Measurements from ENCODE around the gene CTDP1. TPM values are rescaled to one million over a fixed set of nuclear protein-coding genes. Genes with fewer than 3 reads are reported as not detected.

CTDP1 gene
- total RNA-seq, 1 experiment from 2014 or later, result 31.7 TPM

DNA sequence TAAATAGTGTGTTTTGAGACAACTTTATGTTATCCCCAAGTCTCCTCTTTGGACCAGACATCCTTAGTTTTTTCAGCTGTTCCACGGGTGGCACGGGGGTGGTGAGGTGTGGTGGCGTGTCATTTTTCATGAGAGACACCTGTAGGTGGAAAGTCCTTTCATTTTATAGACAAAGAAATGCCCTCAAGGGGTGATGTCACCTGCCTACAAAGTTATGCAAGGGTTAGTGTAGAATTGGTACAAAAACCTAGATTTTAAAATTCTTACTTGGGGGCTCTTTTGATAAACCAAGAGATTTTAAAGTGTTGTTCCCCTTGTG, 15.3 kb downstream of the CTDP1 start:
- Histone ChIP-seq H3K27me3 (ENCODE audit: low read length) (no peaks in the 10 kb centered on the region), H3F3A (ENCODE audit: low read length, unreplicated experiment) (no peaks in the 10 kb centered on the region), H3K4me3 (ENCODE audit: low read length) (no peak overlapping the region), H3K4me2 (ENCODE audit: low read length) (no peak overlapping the region), H3K36me3 (ENCODE audit: low read depth, low read length) (peaks cover 11% of the 10 kb centered on the region), H3K9me2 (replicated peaks; ENCODE audit: low read length) (no peaks in the 10 kb centered on the region), H4K20me1 (ENCODE audit: low read length) (peaks cover 5% of the 10 kb centered on the region; the same call in 1 of the 2 replicates), H3K79me2 (ENCODE audit: low read length) (peaks cover 42% of the 10 kb centered on the region), H2AFZ (ENCODE audit: low read length) (no peak overlapping the region), H3K4me1 (ENCODE audit: insufficient read depth, low read length) (no peaks in the 10 kb centered on the region), H3K9ac (ENCODE audit: low read length) (no peak overlapping the region), H3K27ac (ENCODE audit: low read length) (no peak overlapping the region), H3K9me3 (ENCODE audit: low read length) (no peaks in the 10 kb centered on the region)
- no peak for ATAC-seq
- DNase-seq, result no peak
- POLR2A ChIA-PET (ENCODE audit: unreplicated experiment), result no interaction called here
- TF ChIP-seq EZH2 (IDR thresholded peaks at IDR 0.05; ENCODE audit: low read length, unreplicated experiment) (no peak), EZH2phosphoT487 (IDR thresholded peaks at IDR 0.05; ENCODE audit: borderline replicate concordance, low read length) (no peak)
- TF ChIP-seq, protein P1, sequence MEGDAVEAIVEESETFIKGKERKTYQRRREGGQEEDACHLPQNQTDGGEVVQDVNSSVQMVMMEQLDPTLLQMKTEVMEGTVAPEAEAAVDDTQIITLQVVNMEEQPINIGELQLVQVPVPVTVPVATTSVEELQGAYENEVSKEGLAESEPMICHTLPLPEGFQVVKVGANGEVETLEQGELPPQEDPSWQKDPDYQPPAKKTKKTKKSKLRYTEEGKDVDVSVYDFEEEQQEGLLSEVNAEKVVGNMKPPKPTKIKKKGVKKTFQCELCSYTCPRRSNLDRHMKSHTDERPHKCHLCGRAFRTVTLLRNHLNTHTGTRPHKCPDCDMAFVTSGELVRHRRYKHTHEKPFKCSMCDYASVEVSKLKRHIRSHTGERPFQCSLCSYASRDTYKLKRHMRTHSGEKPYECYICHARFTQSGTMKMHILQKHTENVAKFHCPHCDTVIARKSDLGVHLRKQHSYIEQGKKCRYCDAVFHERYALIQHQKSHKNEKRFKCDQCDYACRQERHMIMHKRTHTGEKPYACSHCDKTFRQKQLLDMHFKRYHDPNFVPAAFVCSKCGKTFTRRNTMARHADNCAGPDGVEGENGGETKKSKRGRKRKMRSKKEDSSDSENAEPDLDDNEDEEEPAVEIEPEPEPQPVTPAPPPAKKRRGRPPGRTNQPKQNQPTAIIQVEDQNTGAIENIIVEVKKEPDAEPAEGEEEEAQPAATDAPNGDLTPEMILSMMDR (conservative IDR thresholded peaks at IDR 0.05; ENCODE audit: low read depth, low read length), result no peak
- no TSS peak for BruUV-seq (replicated peaks)
- intact Hi-C loops (cut with micrococcal nuclease), result no loop called here
- CTCF ChIA-PET, result no interaction called here

DNA sequence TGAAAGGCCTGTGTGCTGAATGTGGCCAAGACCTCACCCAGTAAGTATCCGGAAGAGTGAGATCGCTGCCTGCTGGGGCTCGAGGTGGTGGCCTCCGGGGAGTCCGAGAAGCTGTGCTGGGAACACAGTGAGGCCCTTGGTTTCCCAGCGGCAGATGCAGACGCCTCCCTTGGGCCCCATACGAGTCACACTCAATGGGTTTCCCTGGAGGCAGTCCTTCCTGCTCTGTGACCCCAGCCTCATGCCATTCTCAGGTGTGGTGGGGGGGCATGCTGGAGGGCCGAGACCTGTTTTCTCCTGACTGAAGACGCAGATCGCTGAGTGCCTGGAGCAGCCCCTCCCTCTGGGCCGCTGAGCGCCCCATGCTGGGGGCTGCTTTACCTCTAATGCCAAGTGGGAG, 15.7 kb downstream of the CTDP1 start:
- Histone ChIP-seq H3K4me3 (ENCODE audit: low read length) (no peak overlapping the region), H3K9ac (ENCODE audit: low read length) (no peak overlapping the region), H3F3A (ENCODE audit: low read length, unreplicated experiment) (no peaks in the 10 kb centered on the region), H3K4me2 (ENCODE audit: low read length) (no peak overlapping the region), H3K9me3 (ENCODE audit: low read length) (no peaks in the 10 kb centered on the region), H3K27ac (ENCODE audit: low read length) (no peak overlapping the region), H3K79me2 (ENCODE audit: low read length) (peaks cover 38% of the 10 kb centered on the region), H3K4me1 (ENCODE audit: insufficient read depth, low read length) (no peaks in the 10 kb centered on the region), H3K9me2 (replicated peaks; ENCODE audit: low read length) (no peaks in the 10 kb centered on the region), H4K20me1 (ENCODE audit: low read length) (peaks cover 2% of the 10 kb centered on the region; the same call in 1 of the 2 replicates), H3K27me3 (ENCODE audit: low read length) (no peaks in the 10 kb centered on the region), H3K36me3 (ENCODE audit: low read depth, low read length) (peaks cover 15% of the 10 kb centered on the region), H2AFZ (ENCODE audit: low read length) (no peak overlapping the region)
- TF ChIP-seq EZH2 (IDR thresholded peaks at IDR 0.05; ENCODE audit: low read length, unreplicated experiment) (no peak), EZH2phosphoT487 (IDR thresholded peaks at IDR 0.05; ENCODE audit: borderline replicate concordance, low read length) (no peak)
- TF ChIP-seq, protein P1 (conservative IDR thresholded peaks at IDR 0.05; ENCODE audit: low read depth, low read length), result no peak
- intact Hi-C loops (cut with micrococcal nuclease), result no loop called here
- POLR2A ChIA-PET (ENCODE audit: unreplicated experiment), result no interaction called here
- DNase-seq (no peak), ATAC-seq (no peak)
- CTCF ChIA-PET, result no interaction called here
- BruUV-seq (replicated peaks), result no TSS peak

DNA sequence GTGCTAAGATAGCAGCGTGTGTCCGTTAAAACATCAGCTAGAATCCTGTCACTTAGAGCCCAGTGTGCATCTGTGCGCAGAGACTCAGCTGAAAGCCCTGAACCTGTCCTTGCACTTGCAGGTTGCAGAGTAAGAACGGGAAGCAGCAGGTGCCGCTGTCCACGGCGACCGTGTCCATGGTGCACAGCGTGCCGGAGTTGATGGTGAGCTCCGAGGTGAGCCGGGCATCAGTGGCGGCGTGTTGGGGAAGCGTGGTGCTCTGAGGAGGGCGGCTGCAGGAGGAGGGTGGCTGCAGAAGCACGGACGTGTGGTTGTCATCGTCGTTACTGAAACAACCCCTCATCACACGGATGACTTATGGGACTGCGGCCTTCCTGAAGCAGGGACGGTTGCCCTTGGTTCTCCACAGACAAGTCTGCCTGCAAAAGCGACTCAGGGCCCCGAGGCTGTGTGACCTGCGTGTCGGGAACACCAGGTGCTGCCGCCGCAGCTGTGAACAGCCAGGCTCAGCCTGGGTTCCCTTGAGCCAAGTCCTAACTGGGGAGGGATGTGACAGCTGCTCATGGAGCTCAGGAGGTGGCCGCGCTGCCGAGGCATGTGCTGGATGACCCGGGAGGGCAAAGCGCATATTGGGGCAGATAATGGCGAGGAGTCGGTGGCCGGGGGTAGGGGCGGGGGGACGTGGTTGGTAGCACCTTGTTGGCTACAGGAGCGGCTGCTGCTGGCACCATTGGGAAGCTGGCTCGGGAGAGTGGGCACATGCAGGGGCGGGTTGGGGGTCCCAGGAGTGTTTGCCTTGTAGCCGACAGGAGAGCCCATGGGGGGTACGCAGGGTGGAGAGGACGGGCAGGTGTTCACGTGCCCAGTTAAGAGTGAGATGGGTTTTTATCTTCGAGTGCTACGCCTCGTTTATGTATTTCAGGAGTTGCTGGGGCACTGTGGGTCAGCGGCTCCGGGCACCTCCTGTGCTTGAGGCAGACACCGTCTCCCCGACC, 16.6 kb downstream of the CTDP1 start:
- Histone ChIP-seq H3K36me3 (ENCODE audit: low read depth, low read length) (peaks cover 22% of the 10 kb centered on the region), H3K4me3 (ENCODE audit: low read length) (no peak overlapping the region), H3K4me2 (ENCODE audit: low read length) (no peak overlapping the region), H3K79me2 (ENCODE audit: low read length) (peaks cover 29% of the 10 kb centered on the region), H3K4me1 (ENCODE audit: insufficient read depth, low read length) (no peaks in the 10 kb centered on the region), H3F3A (ENCODE audit: low read length, unreplicated experiment) (no peaks in the 10 kb centered on the region), H4K20me1 (ENCODE audit: low read length) (no peaks in the 10 kb centered on the region), H3K9ac (ENCODE audit: low read length) (no peak overlapping the region), H3K9me2 (replicated peaks; ENCODE audit: low read length) (no peaks in the 10 kb centered on the region), H3K27me3 (ENCODE audit: low read length) (no peaks in the 10 kb centered on the region), H3K9me3 (ENCODE audit: low read length) (no peaks in the 10 kb centered on the region), H2AFZ (ENCODE audit: low read length) (no peak overlapping the region), H3K27ac (ENCODE audit: low read length) (no peak overlapping the region)
- POLR2A ChIA-PET (ENCODE audit: unreplicated experiment), result no interaction called here
- BruUV-seq (replicated peaks), result no TSS peak
- DNase-seq (no peak), ATAC-seq (no peak)
- CTCF ChIA-PET, result no interaction called here
- intact Hi-C loops (cut with micrococcal nuclease), result no loop called here
- TF ChIP-seq EZH2 (IDR thresholded peaks at IDR 0.05; ENCODE audit: low read length, unreplicated experiment) (no peak), EZH2phosphoT487 (IDR thresholded peaks at IDR 0.05; ENCODE audit: borderline replicate concordance, low read length) (no peak)
- TF ChIP-seq, protein P1 (conservative IDR thresholded peaks at IDR 0.05; ENCODE audit: low read depth, low read length), result no peak
